ENCODE results near the gene MARK4.

MARK4 gene

DNA sequence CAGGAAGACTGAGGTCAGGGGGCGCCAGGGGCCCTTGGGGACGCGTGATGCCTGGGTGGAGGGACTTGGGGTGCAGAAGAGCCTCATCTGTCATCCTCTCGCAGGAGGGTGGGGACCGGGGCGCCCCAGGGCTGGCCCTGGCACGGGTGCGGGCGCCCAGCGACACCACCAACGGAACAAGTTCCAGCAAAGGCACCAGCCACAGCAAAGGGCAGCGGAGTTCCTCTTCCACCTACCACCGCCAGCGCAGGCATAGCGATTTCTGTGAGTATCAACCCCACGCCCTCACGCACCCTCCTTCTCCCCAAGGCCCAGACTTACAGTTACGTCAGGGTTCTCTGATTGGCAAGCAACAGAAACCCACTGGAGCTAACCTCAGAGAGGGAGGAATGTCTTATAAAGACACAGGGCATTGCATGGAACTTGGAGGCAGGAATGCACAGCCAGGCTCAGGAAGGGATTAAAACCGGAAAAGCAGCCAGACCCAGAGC, 29.4 kb downstream of the MARK4 start:
- H3K9me3 ChIP-seq, result no peaks in the 10 kb centered on the region
- no peak for TF ChIP-seq Cebpa-rat (IDR thresholded peaks at IDR 0.05)
- H3K4me1 ChIP-seq, result peaks cover 11% of the 10 kb centered on the region
- H3K9ac ChIP-seq, result no peak overlapping the region
- no peak overlapping the region for H3K27ac ChIP-seq
- H3K27me3 ChIP-seq, result no peaks in the 10 kb centered on the region
- peaks cover 100% of the 10 kb centered on the region for H3K36me3 ChIP-seq
- H4K20me1 ChIP-seq, result peaks cover 12% of the 10 kb centered on the region; the same call in 1 of the 2 replicates
- no peak overlapping the region for H3K4me2 ChIP-seq
- H3K4me3 ChIP-seq, result no peak overlapping the region

- Histone ChIP-seq H4K20me1 (no peaks in the 10 kb centered on the region), H3K4me2 (no peak overlapping the region), H3K27me3 (no peaks in the 10 kb centered on the region), H3K9ac (no peak overlapping the region), H3K9me3 (no peaks in the 10 kb centered on the region), H3K4me3 (no peak overlapping the region), H3K4me1 (no peaks in the 10 kb centered on the region), H3K36me3 (peaks cover 98% of the 10 kb centered on the region), H3K27ac (no peak overlapping the region)
- TF ChIP-seq Cebpa-rat (IDR thresholded peaks at IDR 0.05), result no peak
Measured at GRCh38 chr19:45283443-45284033, 32.5 kb downstream of the MARK4 start.

DNA sequence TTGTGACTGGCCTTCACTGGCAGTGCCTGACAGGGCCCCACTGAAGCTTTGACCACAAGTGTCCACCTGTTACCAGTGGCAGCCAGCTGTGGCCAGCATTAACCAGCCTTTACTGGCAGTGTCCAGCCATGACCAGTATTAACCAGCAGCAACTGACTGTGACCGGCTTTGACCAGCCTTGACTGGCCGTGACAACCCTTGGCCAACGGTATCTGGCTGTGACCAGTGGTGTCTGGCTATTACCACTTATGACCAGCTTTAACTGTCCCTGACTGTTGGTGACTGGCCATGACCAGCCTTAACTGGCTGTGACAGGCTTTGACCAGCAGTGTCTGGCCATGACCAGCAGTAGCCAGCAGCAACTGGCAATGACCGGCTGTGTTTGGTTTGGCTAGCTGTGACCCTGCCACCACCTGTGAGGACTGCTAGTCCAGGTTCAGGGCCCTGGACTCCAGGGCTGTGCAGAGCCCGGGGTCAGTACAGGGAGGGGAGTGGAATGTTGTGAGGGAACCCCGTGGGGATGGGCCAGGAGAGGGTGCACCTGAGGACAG, 39.4 kb downstream of the MARK4 start:
- Histone ChIP-seq H3K27ac (no peak overlapping the region), H3K9me3 (peaks cover 8% of the 10 kb centered on the region; the same call in 1 of the 2 replicates), H3K4me2 (no peak overlapping the region), H3K4me3 (no peak overlapping the region), H3K9ac (no peak overlapping the region), H4K20me1 (no peaks in the 10 kb centered on the region), H3K4me1 (no peaks in the 10 kb centered on the region), H3K27me3 (no peaks in the 10 kb centered on the region), H3K36me3 (peaks cover 98% of the 10 kb centered on the region)
- no peak for TF ChIP-seq Cebpa-rat (IDR thresholded peaks at IDR 0.05)

GRCh38 chr19:45291834-45292233, 40.8 kb downstream of the MARK4 start:
- H3K9me3 ChIP-seq, result peaks cover 8% of the 10 kb centered on the region; the same call in 1 of the 2 replicates
- no peaks in the 10 kb centered on the region for H3K27me3 ChIP-seq
- H3K36me3 ChIP-seq, result peaks cover 100% of the 10 kb centered on the region
- no peaks in the 10 kb centered on the region for H3K4me1 ChIP-seq
- no peak overlapping the region for H3K9ac ChIP-seq
- TF ChIP-seq Cebpa-rat (IDR thresholded peaks at IDR 0.05), result no peak
- no peaks in the 10 kb centered on the region for H4K20me1 ChIP-seq
- no peak overlapping the region for H3K27ac ChIP-seq
- H3K4me3 ChIP-seq, result no peak overlapping the region
- H3K4me2 ChIP-seq, result no peak overlapping the region

DNA sequence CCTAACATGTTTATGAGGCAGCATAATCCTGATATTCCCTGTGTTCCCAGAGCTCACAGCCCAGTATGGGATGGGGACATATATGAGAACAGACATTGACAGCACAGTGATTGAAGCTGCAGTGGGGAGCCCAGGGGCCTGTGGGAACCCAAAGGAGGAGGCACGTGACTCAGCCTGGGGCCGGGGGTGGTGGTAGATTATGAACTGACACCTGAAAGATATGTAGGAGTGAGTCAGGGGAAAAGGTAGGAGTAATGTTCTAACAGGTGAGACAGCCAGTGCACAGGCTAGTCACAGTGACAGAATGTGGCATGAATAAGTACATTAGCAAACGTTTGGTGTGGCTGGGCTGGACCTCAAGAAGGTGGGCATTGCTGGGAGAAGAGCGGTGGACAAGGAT, 42.6 kb downstream of the MARK4 start:
- H4K20me1 ChIP-seq, result no peaks in the 10 kb centered on the region
- H3K36me3 ChIP-seq, result peaks cover 98% of the 10 kb centered on the region
- H3K27ac ChIP-seq, result no peak overlapping the region
- no peak overlapping the region for H3K4me2 ChIP-seq
- peaks cover 8% of the 10 kb centered on the region; the same call in 1 of the 2 replicates for H3K9me3 ChIP-seq
- H3K4me1 ChIP-seq, result no peaks in the 10 kb centered on the region
- no peak for TF ChIP-seq Cebpa-rat (IDR thresholded peaks at IDR 0.05)
- no peak overlapping the region for H3K9ac ChIP-seq
- H3K27me3 ChIP-seq, result no peaks in the 10 kb centered on the region
- H3K4me3 ChIP-seq, result no peak overlapping the region

- Histone ChIP-seq H3K4me2 (no peak overlapping the region), H3K9me3 (peaks cover 8% of the 10 kb centered on the region; the same call in 1 of the 2 replicates), H3K9ac (no peak overlapping the region), H3K4me1 (no peaks in the 10 kb centered on the region), H4K20me1 (no peaks in the 10 kb centered on the region), H3K36me3 (peaks cover 98% of the 10 kb centered on the region), H3K4me3 (no peak overlapping the region), H3K27ac (no peak overlapping the region), H3K27me3 (no peaks in the 10 kb centered on the region)
- no peak for TF ChIP-seq Cebpa-rat (IDR thresholded peaks at IDR 0.05)
Measured at GRCh38 chr19:45294291-45295029, 43.4 kb downstream of the MARK4 start.

- no peak overlapping the region for H3K4me3 ChIP-seq
- H3K9me3 ChIP-seq, result peaks cover 8% of the 10 kb centered on the region; the same call in 1 of the 2 replicates
- H4K20me1 ChIP-seq, result no peaks in the 10 kb centered on the region
- TF ChIP-seq Cebpa-rat (IDR thresholded peaks at IDR 0.05), result no peak
- H3K27me3 ChIP-seq, result no peaks in the 10 kb centered on the region
- H3K36me3 ChIP-seq, result peaks cover 98% of the 10 kb centered on the region
- H3K4me1 ChIP-seq, result no peaks in the 10 kb centered on the region
- H3K27ac ChIP-seq, result no peak overlapping the region
- H3K9ac ChIP-seq, result no peak overlapping the region
- no peak overlapping the region for H3K4me2 ChIP-seq
Measured at GRCh38 chr19:45295873-45296272, 44.8 kb downstream of the MARK4 start.

DNA sequence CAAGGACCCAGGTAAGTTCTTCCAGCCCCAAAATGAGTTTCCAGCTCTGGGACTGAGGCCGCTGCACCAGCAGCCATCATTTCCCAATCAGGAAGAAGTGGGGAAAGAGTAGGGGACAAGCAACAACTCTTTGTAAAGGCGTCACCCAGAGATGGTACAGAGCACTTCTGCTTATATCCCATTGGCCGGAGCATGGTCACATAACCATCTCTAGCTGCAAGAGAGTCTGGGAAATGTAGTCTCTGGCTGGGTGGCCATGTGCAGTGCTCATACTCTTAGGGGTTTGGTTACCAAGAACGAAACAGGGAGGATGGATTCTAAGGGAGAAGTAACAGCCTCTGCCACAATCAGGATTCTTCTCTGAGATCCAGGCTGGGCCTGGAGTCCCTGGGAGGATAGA, 45.3 kb downstream of the MARK4 start:
- peaks cover 98% of the 10 kb centered on the region for H3K36me3 ChIP-seq
- peaks cover 8% of the 10 kb centered on the region; the same call in 1 of the 2 replicates for H3K9me3 ChIP-seq
- H3K9ac ChIP-seq, result no peak overlapping the region
- H3K4me1 ChIP-seq, result no peaks in the 10 kb centered on the region
- no peak overlapping the region for H3K4me3 ChIP-seq
- H3K27ac ChIP-seq, result no peak overlapping the region
- TF ChIP-seq Cebpa-rat (IDR thresholded peaks at IDR 0.05), result no peak
- H4K20me1 ChIP-seq, result no peaks in the 10 kb centered on the region
- H3K4me2 ChIP-seq, result no peak overlapping the region
- no peaks in the 10 kb centered on the region for H3K27me3 ChIP-seq

GRCh38 chr19:45297674-45298073, 46.6 kb downstream of the MARK4 start:
- Histone ChIP-seq H3K27ac (no peak overlapping the region), H4K20me1 (no peaks in the 10 kb centered on the region), H3K4me3 (no peak overlapping the region), H3K9me3 (0 out of 2 replicates have a peak, but pooled peaks cover 4% of the 10 kb centered on the region), H3K9ac (no peak overlapping the region), H3K27me3 (no peaks in the 10 kb centered on the region), H3K4me1 (no peaks in the 10 kb centered on the region), H3K36me3 (peaks cover 98% of the 10 kb centered on the region), H3K4me2 (no peak overlapping the region)
- no peak for TF ChIP-seq Cebpa-rat (IDR thresholded peaks at IDR 0.05)

GRCh38 chr19:45298264-45298663, 47.2 kb downstream of the MARK4 start:
- Histone ChIP-seq H3K9me3 (no peaks in the 10 kb centered on the region), H3K9ac (no peak overlapping the region), H3K4me3 (no peak overlapping the region), H3K36me3 (peaks cover 98% of the 10 kb centered on the region), H3K27me3 (no peaks in the 10 kb centered on the region), H3K4me1 (no peaks in the 10 kb centered on the region), H3K4me2 (no peak overlapping the region), H4K20me1 (no peaks in the 10 kb centered on the region), H3K27ac (no peak overlapping the region)
- no peak for TF ChIP-seq Cebpa-rat (IDR thresholded peaks at IDR 0.05)
